ENCODE measurements around the gene ACTL8. TPM values are rescaled to one million over a fixed set of nuclear protein-coding genes. Genes with fewer than 3 reads are reported as not detected.
A peak's percentile ranks its signal among the peaks of the same experiment; 100 is the strongest.

Gene ACTL8
- total RNA-seq, 4 donors from 2014 or later: not detected

GRCh38 chr1:17839641-17840196 lies 84.6 kb downstream of the ACTL8 start:
- DNase-seq (ENCODE audit: low spot score) (no peak), ATAC-seq (ENCODE audit: low FRiP score) (no peak)
- TF ChIP-seq CTCF (IDR thresholded peaks at IDR 0.05): no peak

- ATAC-seq (ENCODE audit: low FRiP score) (no peak), DNase-seq (ENCODE audit: low spot score) (no peak)
- TF ChIP-seq CTCF (IDR thresholded peaks at IDR 0.05): no peak
These were observed 86.8 kb downstream of the ACTL8 start for GRCh38 chr1:17841944-17842343.

- DNase-seq (ENCODE audit: low spot score) (no peak), ATAC-seq (ENCODE audit: low FRiP score) (no peak)
- TF ChIP-seq CTCF (IDR thresholded peaks at IDR 0.05): no peak
These were observed 87.6 kb downstream of the ACTL8 start for GRCh38 chr1:17842686-17843085.

GRCh38 chr1:17844185-17844826 lies 89.2 kb downstream of the ACTL8 start:
- DNase-seq (ENCODE audit: low spot score) (no peak), ATAC-seq (ENCODE audit: low FRiP score) (peak; percentile 19)
- no peak for TF ChIP-seq CTCF (IDR thresholded peaks at IDR 0.05)

GRCh38 chr1:17845583-17845982 lies 90.5 kb downstream of the ACTL8 start:
- ATAC-seq (ENCODE audit: low FRiP score) (no peak), DNase-seq (ENCODE audit: low spot score) (no peak)
- no peak for TF ChIP-seq CTCF (IDR thresholded peaks at IDR 0.05)

GRCh38 chr1:17846341-17846740 lies 91.2 kb downstream of the ACTL8 start:
- no peak for ATAC-seq (ENCODE audit: low FRiP score)

More at GRCh38 chr1:17846341-17846740, 91.2 kb downstream of the ACTL8 start:
- no peak for TF ChIP-seq CTCF (IDR thresholded peaks at IDR 0.05)
- DNase-seq (ENCODE audit: low spot score): no peak
